Measurements from ENCODE around the gene SMIM31. TPM values are rescaled to one million over a fixed set of nuclear protein-coding genes. Genes with fewer than 3 reads are reported as not detected.
A peak's percentile ranks its signal among the peaks of the same experiment; 100 is the strongest.

The SMIM31 gene
- total RNA-seq, 1 donor: not detected

GRCh38 chr4:164779811-164780216 is 25.9 kb downstream of the SMIM31 start:
- H3K4me3 ChIP-seq (ENCODE audit: low read depth, low read length): no peak overlapping the region
- peak; percentile 47 for DNase-seq (ENCODE audit: low read depth)
- peak; percentile 84 for TF ChIP-seq CTCF (IDR thresholded peaks at IDR 0.05; ENCODE audit: insufficient read depth, low read length)

GRCh38 chr4:164780839-164781238 is 26.9 kb downstream of the SMIM31 start:
- DNase-seq (ENCODE audit: low read depth): no peak
- H3K4me3 ChIP-seq (ENCODE audit: low read depth, low read length): no peak overlapping the region
- TF ChIP-seq CTCF (IDR thresholded peaks at IDR 0.05; ENCODE audit: insufficient read depth, low read length): no peak

- no peak overlapping the region for H3K4me3 ChIP-seq (ENCODE audit: low read depth, low read length)
- no peak for DNase-seq (ENCODE audit: low read depth)
- TF ChIP-seq CTCF (IDR thresholded peaks at IDR 0.05; ENCODE audit: insufficient read depth, low read length): no peak
Observed at GRCh38 chr4:164783976-164784375, 30.0 kb downstream of the SMIM31 start.

GRCh38 chr4:164789047-164789446 is 35.1 kb downstream of the SMIM31 start:
- H3K4me3 ChIP-seq (ENCODE audit: low read depth, low read length): no peak overlapping the region
- no peak for TF ChIP-seq CTCF (IDR thresholded peaks at IDR 0.05; ENCODE audit: insufficient read depth, low read length)
- DNase-seq (ENCODE audit: low read depth): no peak

GRCh38 chr4:164790249-164790648 is 36.3 kb downstream of the SMIM31 start:
- DNase-seq (ENCODE audit: low read depth): no peak
- TF ChIP-seq CTCF (IDR thresholded peaks at IDR 0.05; ENCODE audit: insufficient read depth, low read length): no peak
- no peak overlapping the region for H3K4me3 ChIP-seq (ENCODE audit: low read depth, low read length)

DNA sequence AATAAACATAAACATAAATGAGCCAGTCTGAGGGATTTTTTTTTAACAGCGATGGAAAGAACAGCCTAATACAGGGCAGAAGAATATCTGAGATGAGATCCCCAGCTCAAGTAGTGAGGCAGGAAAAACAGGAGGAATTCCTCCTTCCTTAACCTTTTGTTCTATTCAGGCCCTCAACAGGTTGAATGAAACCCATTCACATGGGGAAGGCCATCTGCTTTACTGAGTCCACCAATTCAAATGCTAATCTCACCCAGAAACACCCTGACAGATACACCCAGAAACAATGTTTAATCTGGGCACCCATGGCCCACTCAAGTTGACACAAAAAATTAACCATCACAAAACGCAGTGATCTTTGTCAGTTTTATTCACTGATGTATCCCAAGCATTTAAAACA is 45.5 kb downstream of the SMIM31 start:
- TF ChIP-seq CTCF (IDR thresholded peaks at IDR 0.05; ENCODE audit: insufficient read depth, low read length): no peak
- DNase-seq (ENCODE audit: low read depth): no peak

DNA sequence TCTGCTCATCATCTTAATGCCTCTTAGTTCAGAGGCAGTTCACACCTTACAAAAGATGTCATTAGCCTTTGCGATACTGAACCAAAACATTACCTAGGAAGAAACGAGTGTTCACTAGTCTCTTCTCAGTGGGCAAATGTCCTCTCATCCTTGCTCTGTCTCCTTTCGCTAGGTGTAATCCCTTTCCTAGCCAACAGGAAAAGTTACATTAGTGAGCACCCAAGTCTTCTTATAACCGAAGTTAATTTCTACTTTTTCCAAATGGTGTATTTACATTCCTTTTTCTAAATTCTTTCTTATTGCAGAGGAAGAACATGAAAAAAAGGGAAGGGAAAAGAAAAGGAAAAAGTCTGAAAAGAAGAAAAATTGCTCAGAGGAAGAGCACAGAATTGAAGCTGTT is 46.9 kb downstream of the SMIM31 start:
- H3K4me3 ChIP-seq (ENCODE audit: low read depth, low read length): no peak overlapping the region
- TF ChIP-seq CTCF (IDR thresholded peaks at IDR 0.05; ENCODE audit: insufficient read depth, low read length): no peak
- no peak for DNase-seq (ENCODE audit: low read depth)

More for the DNA sequence above, 45.5 kb downstream of the SMIM31 start:
- no peak overlapping the region for H3K4me3 ChIP-seq (ENCODE audit: low read depth, low read length)

Data from fibroblast of the aortic adventitia (primary cell).